Activated T-cell treated with anti-CD3 and anti-CD28 coated beads for 1 hour (primary cell): Measurements from ENCODE around the gene FGF21.
A peak's percentile ranks its signal among the peaks of the same experiment; 100 is the strongest.
"Not testable (repeated sequence)": the region's sequence is repeated elsewhere in the genome, so short reads cannot be mapped to it uniquely, and the experiment has no call there.

ENCODE experiments used
- DNase-seq: peaks from one replicate; pipeline ENCODE4 v3.0.0-alpha.2; 2020; ENCODE audit warnings: low read depth

The FGF21 gene

DNA sequence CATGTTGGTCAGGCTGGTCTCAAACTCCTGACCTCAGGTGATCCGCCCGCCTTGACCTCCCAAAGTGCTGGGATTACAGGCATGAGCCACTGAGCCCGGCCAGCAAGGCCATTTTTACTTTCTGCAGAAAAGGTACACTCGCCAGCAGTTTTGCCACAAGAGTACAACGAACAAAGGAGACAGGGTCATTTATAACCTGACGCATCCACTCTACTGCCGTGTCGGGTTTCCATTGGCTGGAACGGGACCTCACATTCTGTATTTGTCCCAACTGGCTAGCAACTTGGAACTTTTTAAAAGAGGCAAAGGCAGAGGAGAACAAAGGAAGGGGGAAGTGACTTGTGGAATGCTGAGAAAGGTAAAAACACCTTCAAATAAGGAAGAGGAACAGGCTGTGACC is 32.0 kb downstream of the FGF21 start:
- DNase-seq: not testable (repeated sequence)

DNA sequence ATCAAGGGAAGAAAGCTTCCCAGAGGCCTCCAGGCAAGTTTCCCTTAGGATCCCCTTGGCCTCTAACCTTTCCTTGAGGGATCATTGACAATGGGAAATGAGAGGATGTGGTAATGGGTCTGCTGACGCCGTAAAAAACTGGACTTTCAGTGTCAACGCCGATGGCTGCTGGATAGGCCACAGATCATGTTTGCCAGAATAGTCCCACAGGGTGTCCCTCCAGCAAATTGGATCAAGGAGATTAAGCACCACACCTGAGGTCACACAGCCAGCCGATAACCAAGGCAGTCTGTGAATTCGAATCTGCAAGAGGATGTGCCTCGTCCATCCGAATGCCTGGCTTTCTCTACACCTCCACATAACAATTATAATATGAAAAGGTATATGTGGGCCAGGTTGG is 37.9 kb downstream of the FGF21 start:
- no peak for DNase-seq

DNA sequence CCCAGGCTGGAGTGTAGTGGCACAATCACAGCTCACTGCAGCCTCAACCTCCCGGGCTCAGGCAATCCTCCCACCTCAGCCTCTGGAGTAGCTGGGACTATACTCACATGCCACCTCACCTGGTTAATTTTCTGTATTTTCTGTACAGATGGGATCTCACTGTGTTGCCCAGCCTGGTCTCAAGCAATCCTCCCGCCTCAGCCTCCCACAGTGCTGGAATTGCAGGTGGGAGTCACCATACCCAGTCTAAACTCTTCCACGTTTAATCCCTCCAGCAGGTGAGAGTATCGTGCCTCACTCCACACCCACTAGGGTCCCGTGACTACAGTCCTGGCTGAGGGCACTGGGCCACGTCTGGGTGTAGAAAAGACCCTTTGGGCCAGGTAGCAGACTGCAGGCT is 39.0 kb downstream of the FGF21 start:
- DNase-seq: no peak

DNA sequence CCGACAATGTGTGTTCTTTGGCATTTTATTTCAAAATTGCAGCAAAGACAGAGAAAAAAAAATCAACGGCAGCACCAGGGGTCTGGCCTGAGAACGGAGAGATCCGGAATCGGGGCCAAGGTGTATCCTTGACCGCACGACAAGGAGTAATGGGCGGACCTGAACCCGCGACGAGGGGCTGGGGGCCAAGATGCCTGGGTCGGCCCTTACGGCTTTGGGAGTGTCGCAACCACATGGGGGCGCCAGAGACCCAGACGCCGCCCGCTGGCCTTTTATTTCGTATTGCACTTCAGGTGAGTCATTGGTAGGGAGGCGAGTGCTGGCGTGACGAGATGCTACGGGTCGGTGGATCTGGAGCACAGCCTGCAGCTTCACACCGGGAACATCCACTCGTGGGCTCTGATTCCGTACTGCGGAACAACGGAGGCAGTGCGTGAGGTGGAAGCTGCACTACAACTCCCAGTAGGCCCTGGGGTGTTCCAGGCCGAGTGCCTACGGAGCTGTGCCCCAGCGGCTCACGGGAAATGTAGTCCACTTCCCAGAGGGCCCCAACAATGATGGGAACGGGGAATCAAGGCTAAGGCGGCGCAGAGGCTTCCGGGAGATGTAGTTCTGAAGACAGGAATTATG is 39.8 kb downstream of the FGF21 start:
- DNase-seq: peak; percentile 76

DNA sequence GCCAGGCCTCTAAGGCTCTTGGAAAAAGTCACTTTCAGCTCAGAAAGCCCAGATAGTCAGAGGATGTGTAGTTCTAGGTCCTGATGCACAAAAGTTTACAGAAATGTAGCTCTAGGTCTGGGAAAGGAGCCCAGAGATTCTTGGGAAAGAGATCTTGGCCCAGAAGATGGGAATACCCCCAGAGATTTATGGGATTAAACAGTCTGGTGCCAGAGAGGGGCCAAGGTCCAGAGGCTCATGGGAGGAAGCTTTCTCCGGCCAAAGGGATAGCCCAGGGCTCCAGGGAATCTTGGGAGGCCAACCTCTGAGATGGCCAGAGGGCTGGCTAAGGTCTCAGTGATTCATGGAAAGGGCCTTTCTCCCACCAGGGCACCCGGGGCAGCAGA is 40.4 kb downstream of the FGF21 start:
- DNase-seq: no peak

DNA sequence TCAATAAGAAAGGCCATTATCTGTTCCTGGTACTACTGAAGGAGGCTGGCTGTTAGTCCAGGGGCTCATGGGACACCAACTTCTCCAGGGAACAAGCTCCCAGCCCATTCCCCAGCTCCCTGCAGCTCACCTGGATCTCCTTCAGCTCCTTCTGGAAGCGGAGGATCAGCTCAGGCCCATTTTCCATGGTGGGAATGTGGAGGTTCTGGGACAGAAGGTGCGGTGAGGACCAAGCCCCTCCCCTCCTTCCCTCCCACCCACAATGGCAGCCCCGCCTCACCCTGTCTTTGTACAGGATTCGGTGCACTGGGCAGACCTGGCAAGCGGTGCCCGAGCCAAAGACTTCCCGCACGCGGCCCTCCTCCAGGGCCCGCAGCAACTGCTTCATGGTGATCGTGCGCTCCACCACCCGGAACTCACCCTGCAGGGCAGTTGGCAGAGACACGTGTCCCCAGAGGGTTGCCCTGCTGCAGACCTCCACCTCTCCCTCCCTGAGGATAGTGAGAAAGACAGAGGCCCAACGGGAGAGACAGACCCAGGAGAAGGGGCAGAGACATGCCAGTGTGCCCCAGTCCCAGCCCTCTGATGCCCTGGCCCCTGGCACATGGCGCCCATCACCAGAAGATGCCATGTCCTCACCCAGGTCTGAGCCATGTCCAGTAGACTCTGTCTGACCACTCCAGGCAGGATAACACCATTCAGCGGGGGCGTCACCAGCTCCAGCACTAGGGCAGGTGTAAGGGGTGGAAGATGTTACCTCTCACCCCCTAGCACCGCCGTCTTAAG is 41.2 kb downstream of the FGF21 start:
- DNase-seq: no peak

DNA sequence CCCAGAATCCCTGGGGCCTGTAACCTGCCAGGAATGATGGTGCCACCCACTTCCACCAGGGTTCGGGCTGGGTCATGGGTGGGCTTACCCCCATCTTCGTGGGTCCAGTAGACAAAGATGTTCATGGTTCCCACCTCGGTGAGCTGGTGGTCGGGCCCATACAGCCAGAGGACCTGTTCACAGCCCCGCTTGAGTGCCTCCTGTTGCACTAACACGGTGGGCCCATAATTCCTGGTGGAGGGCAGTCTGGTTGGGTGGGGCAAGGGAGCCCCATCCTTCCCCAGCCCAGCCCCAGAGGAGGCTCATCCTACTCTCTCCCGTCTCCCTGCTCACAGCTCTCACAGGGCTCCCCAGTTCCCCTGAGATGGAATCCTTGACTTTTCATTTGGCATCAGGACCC is 41.8 kb downstream of the FGF21 start:
- DNase-seq: no peak

DNA sequence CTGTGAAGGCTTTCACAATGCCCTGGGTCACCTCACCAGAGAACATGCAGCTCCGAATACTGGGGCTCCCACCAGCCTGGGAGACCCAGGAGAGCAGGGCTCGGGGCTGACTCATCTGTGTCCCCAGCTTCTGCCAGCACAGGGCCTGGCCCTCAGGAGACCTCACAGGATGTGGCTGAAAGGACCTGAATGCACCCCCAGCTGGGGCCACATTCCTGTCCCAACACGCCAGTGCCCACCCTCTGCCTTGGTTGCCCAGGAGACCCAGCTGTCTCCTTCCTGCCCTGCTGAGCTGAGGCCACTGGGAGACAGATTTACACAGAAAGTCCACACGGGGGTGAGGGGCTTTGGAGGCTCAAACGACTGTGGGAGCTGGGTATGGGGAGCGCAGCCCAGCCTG is 43.6 kb downstream of the FGF21 start:
- no peak for DNase-seq

DNA sequence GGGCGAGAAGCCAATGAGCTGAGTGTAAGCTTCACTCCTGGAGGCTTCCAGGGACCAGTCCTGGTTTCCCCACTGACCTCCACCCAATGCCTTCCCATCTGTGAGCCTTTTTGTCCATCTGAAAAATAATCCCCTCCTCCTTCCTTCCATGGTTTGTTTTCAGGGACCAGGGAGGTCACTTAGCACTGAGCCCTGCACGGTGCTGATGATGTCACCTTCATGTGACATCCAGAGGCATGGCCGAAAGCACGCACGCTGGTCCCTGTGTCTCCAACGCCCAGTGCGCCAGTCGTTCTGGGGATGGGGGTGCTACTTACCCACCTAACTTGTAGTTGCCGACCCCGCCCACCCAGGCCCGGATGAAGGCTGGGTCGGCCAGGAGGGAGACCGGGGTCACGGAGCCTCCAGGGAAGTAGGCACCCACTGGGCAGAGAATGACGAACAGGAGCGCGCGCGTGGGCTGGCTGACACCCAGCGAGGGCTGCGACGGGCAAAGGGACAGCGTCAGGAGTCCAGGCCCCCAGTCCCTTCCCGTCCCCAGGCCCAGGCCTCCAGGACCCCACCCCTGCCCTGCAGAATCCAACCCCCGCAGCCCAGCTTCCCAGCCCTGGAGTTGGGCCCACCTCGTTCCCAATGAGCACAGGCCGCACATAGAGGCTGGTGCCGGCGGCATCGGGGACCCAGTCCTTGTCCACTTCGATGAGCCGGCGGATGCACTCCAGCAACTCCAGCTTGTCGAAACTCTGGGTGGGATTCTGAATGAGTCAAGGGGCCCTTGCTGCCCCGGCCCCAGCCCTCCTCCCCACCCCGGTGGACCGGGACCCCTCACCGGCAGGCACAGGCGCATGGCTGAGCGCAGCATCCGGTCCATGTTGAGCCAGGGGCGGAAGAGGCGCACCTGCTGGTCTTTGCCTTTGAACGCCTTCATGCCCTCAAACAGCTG is 44.3 kb downstream of the FGF21 start:
- no peak for DNase-seq

DNA sequence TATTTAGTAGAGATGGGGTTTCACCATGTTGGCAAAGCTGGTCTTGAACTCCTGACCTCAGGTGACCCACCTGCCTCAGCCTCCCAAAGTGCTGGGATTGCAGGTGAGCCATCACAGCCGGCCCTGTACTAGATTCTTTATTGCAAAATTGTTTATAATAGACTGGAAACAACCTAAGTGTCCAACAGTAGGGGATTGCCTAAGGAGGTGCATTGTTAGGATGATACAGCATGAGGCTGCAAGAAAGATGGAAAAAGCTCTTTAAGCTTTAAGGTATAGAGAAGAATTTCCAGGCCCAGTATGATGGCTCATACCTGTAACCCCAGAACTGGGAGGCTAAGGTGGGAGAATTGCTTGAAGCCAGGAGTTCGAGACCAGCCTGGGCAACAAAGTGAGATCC is 47.3 kb downstream of the FGF21 start:
- DNase-seq: no peak

DNA sequence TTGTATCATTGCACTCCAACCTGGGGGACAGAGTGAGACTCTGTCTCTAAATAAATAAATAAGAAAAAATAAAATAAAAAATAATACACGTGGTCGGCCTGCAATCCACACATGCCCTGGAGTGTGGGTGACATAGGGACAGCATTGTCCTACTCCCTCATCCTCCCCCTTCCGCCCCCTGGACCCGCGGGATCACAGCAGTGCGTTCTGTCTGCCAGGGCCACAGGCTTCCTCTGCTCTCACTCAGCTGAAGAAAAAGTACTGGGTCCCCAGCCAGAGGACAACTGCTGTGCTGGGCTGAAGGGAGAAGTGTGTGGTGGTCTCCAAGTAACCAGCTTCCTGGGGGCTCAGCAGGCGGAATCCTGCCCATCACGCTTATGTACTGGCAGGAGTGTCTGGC is 49.2 kb downstream of the FGF21 start:
- DNase-seq: no peak

DNA sequence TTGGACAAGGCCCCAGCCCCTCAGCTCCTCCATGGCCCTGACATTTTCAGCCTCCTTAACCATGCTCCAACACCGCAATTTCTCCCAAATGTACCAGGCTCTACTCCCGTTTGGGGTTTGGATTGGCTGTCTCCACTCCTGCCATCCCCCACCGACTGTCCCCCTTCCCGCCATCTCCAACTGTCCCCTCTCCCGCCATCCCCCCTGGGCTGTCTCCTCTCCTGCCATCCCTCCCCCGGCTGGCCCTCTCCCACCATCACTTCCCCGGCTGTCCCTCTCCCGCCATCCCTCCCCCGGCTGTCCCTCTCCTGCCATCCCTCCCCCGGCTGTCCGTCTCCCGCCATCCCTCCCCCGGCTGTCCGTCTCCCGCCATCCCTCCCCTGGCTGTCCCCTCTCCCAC is 50.1 kb downstream of the FGF21 start:
- no peak for DNase-seq

DNA sequence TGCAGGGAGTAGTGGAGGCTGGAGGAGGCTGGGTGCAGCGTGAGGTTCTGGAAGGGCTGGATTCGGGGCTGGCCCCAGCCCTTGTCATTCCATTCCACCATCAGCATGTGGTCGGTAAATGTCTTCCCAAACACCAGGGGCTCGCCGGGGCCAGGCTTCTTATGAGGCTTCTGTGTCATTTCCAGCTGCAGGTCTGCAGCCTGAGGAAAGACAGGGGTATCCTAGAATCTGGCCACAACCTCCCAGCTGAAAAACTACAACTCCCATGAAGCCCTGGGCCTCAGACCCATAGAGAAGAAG is 51.1 kb downstream of the FGF21 start:
- DNase-seq: no peak

DNA sequence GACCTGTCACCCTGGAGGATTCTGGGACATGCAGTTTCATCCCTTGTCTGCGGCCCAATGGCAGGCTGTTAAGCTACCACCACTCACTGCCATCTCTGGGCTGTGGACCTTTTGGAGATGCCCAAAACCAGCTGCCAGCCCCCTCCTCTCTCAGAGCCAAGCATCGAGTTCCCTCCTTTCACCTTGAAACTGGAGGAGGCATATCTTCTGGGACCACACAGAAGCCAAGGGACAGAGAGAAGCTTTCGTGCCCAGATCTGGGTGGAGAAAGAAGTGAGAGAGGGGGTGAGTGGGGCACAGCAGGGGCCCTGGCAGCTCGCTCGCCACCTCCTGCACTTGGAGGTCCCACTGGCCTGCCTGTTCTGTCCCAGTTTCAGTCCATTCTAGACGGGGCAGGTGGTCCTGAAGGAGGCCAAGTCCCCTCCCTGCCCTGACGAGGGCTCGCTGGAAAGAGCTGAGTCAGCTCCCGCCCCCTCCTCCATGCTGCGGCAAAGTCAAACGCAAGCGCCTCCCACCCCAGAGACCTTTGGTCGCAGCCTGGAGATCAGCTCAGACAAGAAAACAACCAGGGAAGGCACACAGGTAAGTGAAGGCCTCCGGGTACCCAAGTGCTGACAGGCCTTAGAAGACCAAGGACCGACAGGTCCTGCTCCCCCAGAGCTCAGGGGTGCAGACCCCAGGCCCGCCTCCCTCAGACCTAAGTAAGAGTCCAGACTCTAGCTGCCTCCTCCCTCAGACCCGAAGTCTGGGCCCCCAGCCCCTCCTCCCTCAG is 51.7 kb downstream of the FGF21 start:
- DNase-seq: no peak

DNA sequence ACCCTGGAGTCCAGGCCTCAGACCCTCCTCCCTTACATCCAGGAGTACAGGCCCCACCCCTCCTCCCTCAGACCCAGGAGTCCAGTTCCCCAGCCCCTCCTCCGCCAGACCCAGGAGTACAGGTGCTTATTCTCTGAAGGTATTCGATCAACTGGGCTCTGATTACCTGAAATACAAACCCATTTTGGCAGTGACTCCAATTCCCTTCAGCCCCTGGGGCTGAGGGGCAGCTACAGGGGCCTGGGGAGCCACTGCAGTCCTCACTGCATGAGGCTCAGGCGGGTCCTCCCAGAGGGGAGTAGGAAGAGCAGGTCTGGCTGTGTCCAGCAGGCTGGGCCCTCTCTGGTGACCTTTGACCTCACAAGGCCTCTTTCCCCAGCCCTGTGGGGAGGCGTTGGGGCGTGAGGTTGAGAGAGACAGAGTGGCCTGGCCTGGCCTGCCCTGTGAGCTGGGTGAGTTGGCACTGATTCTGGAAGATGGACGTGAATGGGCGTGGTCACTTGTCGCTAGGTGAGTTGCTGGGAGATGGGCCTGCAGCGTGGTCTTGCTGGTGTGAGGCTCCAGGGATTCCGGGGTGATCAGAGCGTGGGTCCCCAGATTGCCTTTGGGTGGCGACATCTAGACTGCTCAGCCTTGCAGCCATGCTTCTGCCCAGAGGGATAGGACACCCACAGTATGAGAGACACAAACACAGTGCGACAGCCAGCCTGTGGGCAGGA is 52.4 kb downstream of the FGF21 start:
- no peak for DNase-seq
